ENCODE data around the gene USP33. TPM values are rescaled to one million over a fixed set of nuclear protein-coding genes. Genes with fewer than 3 reads are reported as not detected.

The USP33 gene
- total RNA-seq, 1 donor from 2014 or later = 58.4 TPM

GRCh38 chr1:77776007-77776700, 16.5 kb upstream of the USP33 start:
- Mint-ChIP-seq H3K27ac (no peak overlapping the region), H3K27me3 (peaks cover 8% of the 10 kb centered on the region), H3K4me1 (peaks cover 20% of the 10 kb centered on the region), H3K36me3 (ENCODE audit: low read depth) (peaks cover 8% of the 10 kb centered on the region), H3K9me3 (no peaks in the 10 kb centered on the region), H3K4me3 (no peak overlapping the region)
- ChIA-PET CTCF (no interaction called here), POLR2A (interaction anchor here (0.5 to 0.6 kb wide), 2 partner anchors 93 to 102 kb away, joined by 3 read pairs; no protein-coding TSS in a partner anchor)
- DNase-seq = no peak
- intact Hi-C loops (cut with micrococcal nuclease) = loop anchor here (5.0 kb wide), 1 partner anchor 1989 kb away; the partner anchor contains the start of gene RABGGTB
- TF ChIP-seq, protein P1, sequence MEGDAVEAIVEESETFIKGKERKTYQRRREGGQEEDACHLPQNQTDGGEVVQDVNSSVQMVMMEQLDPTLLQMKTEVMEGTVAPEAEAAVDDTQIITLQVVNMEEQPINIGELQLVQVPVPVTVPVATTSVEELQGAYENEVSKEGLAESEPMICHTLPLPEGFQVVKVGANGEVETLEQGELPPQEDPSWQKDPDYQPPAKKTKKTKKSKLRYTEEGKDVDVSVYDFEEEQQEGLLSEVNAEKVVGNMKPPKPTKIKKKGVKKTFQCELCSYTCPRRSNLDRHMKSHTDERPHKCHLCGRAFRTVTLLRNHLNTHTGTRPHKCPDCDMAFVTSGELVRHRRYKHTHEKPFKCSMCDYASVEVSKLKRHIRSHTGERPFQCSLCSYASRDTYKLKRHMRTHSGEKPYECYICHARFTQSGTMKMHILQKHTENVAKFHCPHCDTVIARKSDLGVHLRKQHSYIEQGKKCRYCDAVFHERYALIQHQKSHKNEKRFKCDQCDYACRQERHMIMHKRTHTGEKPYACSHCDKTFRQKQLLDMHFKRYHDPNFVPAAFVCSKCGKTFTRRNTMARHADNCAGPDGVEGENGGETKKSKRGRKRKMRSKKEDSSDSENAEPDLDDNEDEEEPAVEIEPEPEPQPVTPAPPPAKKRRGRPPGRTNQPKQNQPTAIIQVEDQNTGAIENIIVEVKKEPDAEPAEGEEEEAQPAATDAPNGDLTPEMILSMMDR (IDR thresholded peaks at IDR 0.05) = no peak
- ATAC-seq (ENCODE audit: low read depth) = no peak

DNA sequence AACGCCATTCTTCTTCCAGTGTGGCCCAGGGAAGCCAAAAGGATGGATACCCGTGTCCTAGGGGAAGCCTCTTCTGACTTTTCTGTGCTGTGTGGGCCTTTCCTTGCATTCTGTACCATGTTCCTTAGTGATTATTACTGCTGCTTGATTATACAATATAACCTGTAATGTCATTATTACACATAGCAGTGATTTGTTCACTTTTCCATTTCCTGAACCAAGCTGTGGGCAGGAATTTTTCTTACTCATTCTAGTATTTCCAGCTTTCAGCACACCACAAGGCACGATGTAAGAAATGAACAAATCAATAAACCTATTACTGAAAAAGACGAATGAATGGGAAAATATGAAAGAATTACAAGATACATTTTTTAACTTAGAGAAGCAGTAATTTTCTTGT, 8.4 kb upstream of the USP33 start:
- intact Hi-C loops (cut with micrococcal nuclease) = no loop called here
- Mint-ChIP-seq H3K27ac (no peak overlapping the region), H3K4me3 (no peak overlapping the region), H3K9me3 (no peaks in the 10 kb centered on the region), H3K36me3 (ENCODE audit: low read depth) (no peaks in the 10 kb centered on the region), H3K4me1 (peaks cover 13% of the 10 kb centered on the region), H3K27me3 (peaks cover 12% of the 10 kb centered on the region)
- POLR2A ChIA-PET = no interaction called here
- TF ChIP-seq, protein P1 (IDR thresholded peaks at IDR 0.05) = no peak
- DNase-seq = no peak
- CTCF ChIA-PET = no interaction called here
- ATAC-seq (ENCODE audit: low read depth) = no peak

GRCh38 chr1:77762072-77762476, 2.4 kb upstream of the USP33 start:
- H3K9me3 Mint-ChIP-seq = no peaks in the 10 kb centered on the region
- intact Hi-C loops (cut with micrococcal nuclease) = no loop called here
- H3K27ac Mint-ChIP-seq = no peak overlapping the region
- H3K27me3 Mint-ChIP-seq = peaks cover 6% of the 10 kb centered on the region
- peaks cover 18% of the 10 kb centered on the region for H3K4me1 Mint-ChIP-seq
- POLR2A ChIA-PET = no interaction called here
- no peak overlapping the region for H3K4me3 Mint-ChIP-seq
- ATAC-seq (ENCODE audit: low read depth) (no peak), DNase-seq (no peak)
- TF ChIP-seq, protein P1 (IDR thresholded peaks at IDR 0.05) = no peak
- H3K36me3 Mint-ChIP-seq (ENCODE audit: low read depth) = peaks cover 3% of the 10 kb centered on the region
- CTCF ChIA-PET = interaction anchor here (0.6 kb wide), 1 partner anchor 11 kb away, joined by 3 read pairs; no protein-coding TSS in a partner anchor

DNA sequence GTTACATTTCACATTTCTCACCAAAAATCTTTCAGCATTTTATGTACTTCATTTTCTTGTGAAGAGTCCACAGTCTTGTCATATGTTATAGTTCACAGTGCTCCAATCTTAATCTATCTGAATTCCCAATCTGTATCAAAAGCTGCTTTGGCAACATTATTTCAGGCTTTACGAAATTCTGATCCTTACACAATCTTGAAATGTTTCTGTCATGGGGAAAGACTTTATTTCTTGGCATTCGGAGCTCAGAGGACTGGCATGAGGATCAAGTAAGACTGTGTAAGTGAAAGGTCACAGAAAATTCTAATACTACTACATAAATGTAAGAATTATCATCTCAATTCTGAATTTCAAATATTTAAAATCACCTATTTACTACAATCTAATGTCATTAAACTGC, 2.0 kb downstream of the USP33 start:
- TF ChIP-seq, protein P1 (IDR thresholded peaks at IDR 0.05) = no peak
- intact Hi-C loops (cut with micrococcal nuclease) = loop anchor here (5.0 kb wide), 2 partner anchors 540 to 1970 kb away; partner anchors contain the start of genes PIGK and RABGGTB
- Mint-ChIP-seq H3K4me3 (peak overlapping the region; percentile 48), H3K4me1 (peaks cover 34% of the 10 kb centered on the region), H3K9me3 (no peaks in the 10 kb centered on the region), H3K27ac (no peak overlapping the region), H3K36me3 (ENCODE audit: low read depth) (peaks cover 3% of the 10 kb centered on the region), H3K27me3 (peaks cover 2% of the 10 kb centered on the region)
- ChIA-PET CTCF (no interaction called here), POLR2A (interaction anchor here (1.3 kb wide), 1 partner anchor 22 kb away, joined by 5 read pairs; the partner anchor contains the start of gene MIGA1)
- DNase-seq = no peak
- no peak for ATAC-seq (ENCODE audit: low read depth)

DNA sequence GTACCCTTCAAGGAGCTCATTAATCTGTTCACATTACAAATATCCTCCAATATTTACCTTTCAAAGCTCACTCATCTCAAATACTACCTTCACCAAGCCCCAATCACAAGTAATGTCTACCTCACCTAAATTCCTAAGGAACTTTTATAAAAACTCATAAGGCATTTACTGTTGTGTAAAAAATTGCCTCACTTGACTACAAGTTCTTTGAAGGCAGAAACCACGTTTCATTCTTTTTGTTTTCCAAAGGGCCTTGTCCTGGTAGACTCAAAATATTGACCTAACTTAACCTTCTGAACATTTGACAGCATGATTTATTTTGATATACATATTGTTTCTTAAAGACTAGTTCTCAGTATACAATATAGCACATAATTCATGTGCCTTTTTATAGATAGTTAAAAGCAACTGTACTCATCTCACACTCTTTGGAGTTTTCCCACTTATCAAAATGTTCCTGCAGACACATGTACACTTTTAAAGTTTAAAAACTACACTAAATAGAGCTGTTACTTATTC, 2.5 kb downstream of the USP33 start:
- Mint-ChIP-seq H3K4me1 (peaks cover 34% of the 10 kb centered on the region), H3K4me3 (no peak overlapping the region), H3K36me3 (ENCODE audit: low read depth) (peaks cover 3% of the 10 kb centered on the region), H3K27me3 (peaks cover under 1% of the 10 kb centered on the region), H3K9me3 (no peaks in the 10 kb centered on the region), H3K27ac (no peak overlapping the region)
- ChIA-PET POLR2A (no interaction called here), CTCF (no interaction called here)
- intact Hi-C loops (cut with micrococcal nuclease) = loop anchor here (5.0 kb wide), 2 partner anchors 540 to 1970 kb away; partner anchors contain the start of genes PIGK and RABGGTB
- DNase-seq (no peak), ATAC-seq (ENCODE audit: low read depth) (no peak)
- TF ChIP-seq, protein P1 (IDR thresholded peaks at IDR 0.05) = no peak

All from activated B cell treated with CpG ODN at 0.5 μM for 24 hours (primary cell).